Peyer's patch (tissue), 4 donors: ENCODE data around the gene ZMIZ2.

Experiments
- CTCF ChIP-seq, 6 experiments: fragments of 450-650 bp in 4 of 6; fragments of 200-600 bp in 2 of 6; sonication (generic) in 1 of 6; IDR thresholded peaks; one replicate each; pipeline ENCODE4 v1.5.1; 2017 to 2019; ENCODE audit warnings: antibody characterized with exemption in 6 of 6, mild to moderate bottlenecking in 3 of 6, moderate library complexity in 1 of 6
- POLR2A ChIP-seq, 2 donors: fragments of 450-650 bp; IDR thresholded peaks; one replicate each; pipeline ENCODE4 v1.5.1; 2017; ENCODE audit warnings: antibody characterized with exemption in 2 of 2, mild to moderate bottlenecking in 2 of 2, moderate library complexity in 2 of 2

GRCh38 chr7:44811571-44811970, 62.9 kb downstream of the ZMIZ2 start:
- TF ChIP-seq POLR2A (IDR thresholded peaks at IDR 0.05): no peak
- TF ChIP-seq CTCF (IDR thresholded peaks at IDR 0.05): no peak
